ENCODE measurements around the gene AATK. TPM values are rescaled to one million over a fixed set of nuclear protein-coding genes. Genes with fewer than 3 reads are reported as not detected.

The AATK gene
- total and polyA plus RNA-seq, 4 donors, result 9.6 to 54.6 (median 23.7) TPM

DNA sequence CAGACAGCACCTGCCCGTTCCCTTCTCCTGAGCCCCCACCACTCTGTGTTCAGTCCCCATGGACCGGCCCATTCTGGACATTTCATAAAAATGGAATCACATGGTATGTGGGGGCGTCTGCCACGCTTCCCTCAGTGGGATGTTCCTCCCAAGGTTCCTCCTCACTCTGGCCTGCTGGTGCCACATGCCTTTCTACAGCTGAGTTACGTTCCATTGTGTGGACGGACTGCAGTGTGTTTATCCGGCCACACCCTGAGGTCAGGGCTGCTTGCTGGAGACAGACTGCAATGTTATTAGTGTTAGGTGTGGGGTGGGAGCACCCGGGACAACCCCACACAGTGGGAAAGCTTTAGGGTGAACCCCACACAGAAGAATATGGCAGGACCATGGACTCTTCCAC is 5.9 kb upstream of the AATK start:
- Histone ChIP-seq H3K4me1 (ENCODE audit: control insufficient read depth in 5 of 5, insufficient read depth in 5 of 5, low read length in 5 of 5) (no peaks in the 10 kb centered on the region), H3K27ac (ENCODE audit: low read depth in 1 of 2, low read length in 1 of 2) (no peak overlapping the region), H3K9ac (ENCODE audit: insufficient read depth in 1 of 2, low read length in 2 of 2) (no peak overlapping the region), H3K9me3 (ENCODE audit: control insufficient read depth in 4 of 4, insufficient read depth in 3 of 4, low read length in 3 of 4) (peaks cover 0 to 3% (median 0%) of the 10 kb centered on the region in 4 donors), H3K27me3 (ENCODE audit: control insufficient read depth in 3 of 3, insufficient read depth in 3 of 3, low read length in 2 of 3) (peaks cover 0 to 3% (median 0%) of the 10 kb centered on the region in 3 donors), H3K4me3 (no peak overlapping the region), H3K36me3 (ENCODE audit: control insufficient read depth in 4 of 4, insufficient read depth in 4 of 4, low read length in 4 of 4) (no peaks in the 10 kb centered on the region)
- DNase-seq (peak in 1 of 3 donors; percentile 30), ATAC-seq (ENCODE audit: insufficient read depth, low FRiP score) (no peak)
- TF ChIP-seq CTCF (IDR thresholded peaks at IDR 0.05; ENCODE audit: control extremely low read depth, extremely low read depth), result no peak
- 59 to 79% methylated on average over 8 of the region's 8 CpGs for WGBS, 2 donors

DNA sequence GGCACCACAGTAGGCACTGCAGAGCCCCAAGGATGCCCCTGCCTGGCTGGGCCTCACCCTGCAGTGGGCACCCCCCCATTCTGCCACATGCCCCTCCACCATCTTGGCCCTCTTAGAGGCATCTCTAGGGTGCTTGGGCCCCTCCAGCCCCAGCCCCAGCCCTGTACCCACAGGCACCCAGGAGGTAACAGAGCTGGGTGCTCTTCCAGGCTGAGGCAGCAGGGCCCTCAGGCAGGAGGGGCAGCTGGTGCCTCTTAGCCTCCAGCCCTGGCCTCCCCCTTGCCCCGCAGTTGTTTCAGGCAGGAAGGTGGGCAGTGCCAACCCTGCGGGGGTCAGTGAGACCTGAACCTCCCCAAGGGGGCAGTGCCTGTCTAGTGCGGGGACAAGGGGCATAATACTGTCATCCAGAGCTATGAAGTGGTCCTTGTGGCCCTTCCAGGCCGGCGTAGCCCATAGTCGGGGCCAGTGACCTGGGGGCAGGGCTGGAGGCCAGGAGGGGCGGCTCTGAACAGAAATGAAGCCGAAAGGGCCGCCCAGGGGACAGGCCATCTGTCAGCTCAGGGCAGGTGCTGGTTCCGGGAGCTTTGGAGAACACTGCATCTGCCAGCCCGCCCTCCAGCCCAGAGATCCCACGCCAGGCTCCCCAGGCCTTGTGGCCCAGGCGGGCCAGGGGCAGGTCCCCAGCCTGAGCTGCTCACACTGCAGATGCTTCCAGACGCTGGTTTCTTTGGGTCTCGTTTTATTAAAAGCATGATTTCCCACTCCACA is 4.9 kb upstream of the AATK start:
- Histone ChIP-seq H3K4me1 (ENCODE audit: control insufficient read depth in 5 of 5, insufficient read depth in 5 of 5, low read length in 5 of 5) (peaks cover 0 to 3% (median 0%) of the 10 kb centered on the region in 5 donors), H3K9me3 (ENCODE audit: control insufficient read depth in 4 of 4, insufficient read depth in 3 of 4, low read length in 3 of 4) (peaks cover 0 to 3% (median 0%) of the 10 kb centered on the region in 4 donors), H3K4me3 (no peak overlapping the region), H3K36me3 (ENCODE audit: control insufficient read depth in 4 of 4, insufficient read depth in 4 of 4, low read length in 4 of 4) (no peaks in the 10 kb centered on the region), H3K27me3 (ENCODE audit: control insufficient read depth in 3 of 3, insufficient read depth in 3 of 3, low read length in 2 of 3) (peaks cover 0 to 3% (median 3%) of the 10 kb centered on the region in 3 donors), H3K27ac (ENCODE audit: low read depth in 1 of 2, low read length in 1 of 2) (no peak overlapping the region), H3K9ac (ENCODE audit: insufficient read depth in 1 of 2, low read length in 2 of 2) (no peak overlapping the region)
- 86 to 93% methylated on average over 15 of the region's 15 CpGs for WGBS, 2 donors
- ATAC-seq (ENCODE audit: insufficient read depth, low FRiP score), result no peak
- DNase-seq, result no peak
- TF ChIP-seq CTCF (IDR thresholded peaks at IDR 0.05; ENCODE audit: control extremely low read depth, extremely low read depth), result no peak

DNA sequence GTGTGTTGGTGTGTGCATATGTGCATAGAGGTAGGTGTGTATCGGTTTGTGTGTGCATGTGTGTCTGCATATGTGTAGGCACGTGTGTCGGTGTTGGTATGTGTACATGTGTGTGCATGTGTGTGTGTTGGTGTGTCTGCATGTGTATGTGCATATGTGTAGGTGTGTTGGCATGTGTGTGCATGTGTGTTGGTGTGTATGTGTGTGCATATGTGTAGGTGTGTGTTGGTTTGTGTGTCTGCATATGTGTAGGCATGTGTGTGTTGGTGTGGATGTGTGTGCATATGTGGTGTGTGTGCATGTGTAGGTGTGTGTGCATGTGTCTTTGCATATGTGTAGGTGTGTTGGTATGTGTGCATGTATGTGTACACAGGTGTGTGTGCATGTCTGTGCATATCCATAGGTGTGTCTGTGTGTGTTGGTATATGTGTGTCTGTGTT is 3.9 kb upstream of the AATK start:
- no peaks in the 10 kb centered on the region for H3K36me3 ChIP-seq (ENCODE audit: control insufficient read depth in 4 of 4, insufficient read depth in 4 of 4, low read length in 4 of 4)
- no peak for TF ChIP-seq CTCF (IDR thresholded peaks at IDR 0.05; ENCODE audit: control extremely low read depth, extremely low read depth)
- 74 to 98% methylated on average over 3 of the region's 3 CpGs for WGBS, 2 donors
- no peaks in the 10 kb centered on the region for H3K9me3 ChIP-seq (ENCODE audit: control insufficient read depth in 4 of 4, insufficient read depth in 3 of 4, low read length in 3 of 4)
- no peak overlapping the region for H3K4me3 ChIP-seq
- no peak overlapping the region for H3K27ac ChIP-seq (ENCODE audit: low read depth in 1 of 2, low read length in 1 of 2)
- H3K4me1 ChIP-seq (ENCODE audit: control insufficient read depth in 5 of 5, insufficient read depth in 5 of 5, low read length in 5 of 5), result peaks cover 0 to 8% (median 3%) of the 10 kb centered on the region in 5 donors
- no peak for ATAC-seq (ENCODE audit: insufficient read depth, low FRiP score)
- no peak for DNase-seq
- no peak overlapping the region for H3K9ac ChIP-seq (ENCODE audit: insufficient read depth in 1 of 2, low read length in 2 of 2)
- peaks cover 0 to 3% (median 3%) of the 10 kb centered on the region in 3 donors for H3K27me3 ChIP-seq (ENCODE audit: control insufficient read depth in 3 of 3, insufficient read depth in 3 of 3, low read length in 2 of 3)
